ENCODE measurements around the gene HEATR5B. TPM values are rescaled to one million over a fixed set of nuclear protein-coding genes. Genes with fewer than 3 reads are reported as not detected.

Gene HEATR5B
- polyA plus RNA-seq, 2 donors, result 7.7 to 9.0 TPM

GRCh38 chr2:37080266-37080665 is 3.9 kb downstream of the HEATR5B start:
- Histone ChIP-seq H3K27ac (ENCODE audit: low read depth in 2 of 2, low read length in 1 of 2) (no peak overlapping the region), H3K27me3 (ENCODE audit: control insufficient read depth in 1 of 2, insufficient read depth in 2 of 2, low read length in 2 of 2) (no peaks in the 10 kb centered on the region), H3K4me3 (ENCODE audit: low read depth in 1 of 2, low read length in 2 of 2) (no peak overlapping the region), H3K4me1 (ENCODE audit: control insufficient read depth in 2 of 2, insufficient read depth in 2 of 2, low read length in 1 of 2) (peaks cover 0 to 6% of the 10 kb centered on the region in 2 donors), H3K36me3 (ENCODE audit: control insufficient read depth in 2 of 2, insufficient read depth in 2 of 2, low read length in 1 of 2) (peaks cover 2 to 6% of the 10 kb centered on the region in 2 donors), H3K9me3 (ENCODE audit: control insufficient read depth in 2 of 2, insufficient read depth in 1 of 2, low read depth in 1 of 2, low read length in 1 of 2) (no peaks in the 10 kb centered on the region)
- 68 to 82% methylated on average over 2 of the region's 2 CpGs for WGBS, 2 donors

- H3K27me3 ChIP-seq (ENCODE audit: control insufficient read depth in 1 of 2, insufficient read depth in 2 of 2, low read length in 2 of 2), result no peaks in the 10 kb centered on the region
- 93 to 99% methylated on average over 2 of the region's 2 CpGs for WGBS, 2 donors
- no peak overlapping the region for H3K4me3 ChIP-seq (ENCODE audit: low read depth in 1 of 2, low read length in 2 of 2)
- peaks cover 0 to 4% of the 10 kb centered on the region in 2 donors for H3K36me3 ChIP-seq (ENCODE audit: control insufficient read depth in 2 of 2, insufficient read depth in 2 of 2, low read length in 1 of 2)
- H3K9me3 ChIP-seq (ENCODE audit: control insufficient read depth in 2 of 2, insufficient read depth in 1 of 2, low read depth in 1 of 2, low read length in 1 of 2), result no peaks in the 10 kb centered on the region
- H3K4me1 ChIP-seq (ENCODE audit: control insufficient read depth in 2 of 2, insufficient read depth in 2 of 2, low read length in 1 of 2), result no peaks in the 10 kb centered on the region
- no peak overlapping the region for H3K27ac ChIP-seq (ENCODE audit: low read depth in 2 of 2, low read length in 1 of 2)
Measured at GRCh38 chr2:37070931-37071330, 13.2 kb downstream of the HEATR5B start.

GRCh38 chr2:37068686-37069085 is 15.5 kb downstream of the HEATR5B start:
- 84 to 86% methylated on average over 6 of the region's 6 CpGs for WGBS, 2 donors
- Histone ChIP-seq H3K27me3 (ENCODE audit: control insufficient read depth in 1 of 2, insufficient read depth in 2 of 2, low read length in 2 of 2) (no peaks in the 10 kb centered on the region), H3K9me3 (ENCODE audit: control insufficient read depth in 2 of 2, insufficient read depth in 1 of 2, low read depth in 1 of 2, low read length in 1 of 2) (no peaks in the 10 kb centered on the region), H3K36me3 (ENCODE audit: control insufficient read depth in 2 of 2, insufficient read depth in 2 of 2, low read length in 1 of 2) (peaks cover 6 to 8% of the 10 kb centered on the region in 2 donors), H3K4me3 (ENCODE audit: low read depth in 1 of 2, low read length in 2 of 2) (no peak overlapping the region), H3K4me1 (ENCODE audit: control insufficient read depth in 2 of 2, insufficient read depth in 2 of 2, low read length in 1 of 2) (no peaks in the 10 kb centered on the region), H3K27ac (ENCODE audit: low read depth in 2 of 2, low read length in 1 of 2) (no peak overlapping the region)

- 96 to 97% methylated on average over 5 of the region's 5 CpGs for WGBS, 2 donors
- no peak overlapping the region for H3K27ac ChIP-seq (ENCODE audit: low read depth in 2 of 2, low read length in 1 of 2)
- peaks cover 4 to 11% of the 10 kb centered on the region in 2 donors for H3K36me3 ChIP-seq (ENCODE audit: control insufficient read depth in 2 of 2, insufficient read depth in 2 of 2, low read length in 1 of 2)
- H3K27me3 ChIP-seq (ENCODE audit: control insufficient read depth in 1 of 2, insufficient read depth in 2 of 2, low read length in 2 of 2), result no peaks in the 10 kb centered on the region
- H3K9me3 ChIP-seq (ENCODE audit: control insufficient read depth in 2 of 2, insufficient read depth in 1 of 2, low read depth in 1 of 2, low read length in 1 of 2), result no peaks in the 10 kb centered on the region
- no peaks in the 10 kb centered on the region for H3K4me1 ChIP-seq (ENCODE audit: control insufficient read depth in 2 of 2, insufficient read depth in 2 of 2, low read length in 1 of 2)
- H3K4me3 ChIP-seq (ENCODE audit: low read depth in 1 of 2, low read length in 2 of 2), result no peak overlapping the region
Measured at GRCh38 chr2:37061776-37062175, 22.4 kb downstream of the HEATR5B start.

- H3K4me1 ChIP-seq (ENCODE audit: control insufficient read depth in 2 of 2, insufficient read depth in 2 of 2, low read length in 1 of 2), result no peaks in the 10 kb centered on the region
- peaks cover 4 to 14% of the 10 kb centered on the region in 2 donors for H3K36me3 ChIP-seq (ENCODE audit: control insufficient read depth in 2 of 2, insufficient read depth in 2 of 2, low read length in 1 of 2)
- H3K4me3 ChIP-seq (ENCODE audit: low read depth in 1 of 2, low read length in 2 of 2), result no peak overlapping the region
- H3K27ac ChIP-seq (ENCODE audit: low read depth in 2 of 2, low read length in 1 of 2), result no peak overlapping the region
- H3K9me3 ChIP-seq (ENCODE audit: control insufficient read depth in 2 of 2, insufficient read depth in 1 of 2, low read depth in 1 of 2, low read length in 1 of 2), result no peaks in the 10 kb centered on the region
- no peaks in the 10 kb centered on the region for H3K27me3 ChIP-seq (ENCODE audit: control insufficient read depth in 1 of 2, insufficient read depth in 2 of 2, low read length in 2 of 2)
Measured at GRCh38 chr2:37061013-37061711, 23.0 kb downstream of the HEATR5B start.

- H3K4me3 ChIP-seq (ENCODE audit: low read depth in 1 of 2, low read length in 2 of 2), result no peak overlapping the region
- H3K4me1 ChIP-seq (ENCODE audit: control insufficient read depth in 2 of 2, insufficient read depth in 2 of 2, low read length in 1 of 2), result no peaks in the 10 kb centered on the region
- WGBS, 2 donors, result 84 to 93% methylated on average over 7 of the region's 7 CpGs
- no peaks in the 10 kb centered on the region for H3K9me3 ChIP-seq (ENCODE audit: control insufficient read depth in 2 of 2, insufficient read depth in 1 of 2, low read depth in 1 of 2, low read length in 1 of 2)
- H3K27me3 ChIP-seq (ENCODE audit: control insufficient read depth in 1 of 2, insufficient read depth in 2 of 2, low read length in 2 of 2), result no peaks in the 10 kb centered on the region
- H3K36me3 ChIP-seq (ENCODE audit: control insufficient read depth in 2 of 2, insufficient read depth in 2 of 2, low read length in 1 of 2), result peaks cover 4 to 12% of the 10 kb centered on the region in 2 donors
- no peak overlapping the region for H3K27ac ChIP-seq (ENCODE audit: low read depth in 2 of 2, low read length in 1 of 2)
Measured at GRCh38 chr2:37060446-37060845, 23.7 kb downstream of the HEATR5B start.

- Histone ChIP-seq H3K36me3 (ENCODE audit: control insufficient read depth in 2 of 2, insufficient read depth in 2 of 2, low read length in 1 of 2) (peaks cover 4 to 12% of the 10 kb centered on the region in 2 donors), H3K4me1 (ENCODE audit: control insufficient read depth in 2 of 2, insufficient read depth in 2 of 2, low read length in 1 of 2) (no peaks in the 10 kb centered on the region), H3K27me3 (ENCODE audit: control insufficient read depth in 1 of 2, insufficient read depth in 2 of 2, low read length in 2 of 2) (no peaks in the 10 kb centered on the region), H3K27ac (ENCODE audit: low read depth in 2 of 2, low read length in 1 of 2) (no peak overlapping the region), H3K4me3 (ENCODE audit: low read depth in 1 of 2, low read length in 2 of 2) (no peak overlapping the region), H3K9me3 (ENCODE audit: control insufficient read depth in 2 of 2, insufficient read depth in 1 of 2, low read depth in 1 of 2, low read length in 1 of 2) (no peaks in the 10 kb centered on the region)
- WGBS, 2 donors, result 82 to 92% methylated on average over 3 of the region's 3 CpGs
Measured at GRCh38 chr2:37059841-37060240, 24.3 kb downstream of the HEATR5B start.

- Histone ChIP-seq H3K4me1 (ENCODE audit: control insufficient read depth in 2 of 2, insufficient read depth in 2 of 2, low read length in 1 of 2) (no peaks in the 10 kb centered on the region), H3K27ac (ENCODE audit: low read depth in 2 of 2, low read length in 1 of 2) (no peak overlapping the region), H3K4me3 (ENCODE audit: low read depth in 1 of 2, low read length in 2 of 2) (no peak overlapping the region), H3K27me3 (ENCODE audit: control insufficient read depth in 1 of 2, insufficient read depth in 2 of 2, low read length in 2 of 2) (no peaks in the 10 kb centered on the region), H3K36me3 (ENCODE audit: control insufficient read depth in 2 of 2, insufficient read depth in 2 of 2, low read length in 1 of 2) (peaks cover 3 to 4% of the 10 kb centered on the region in 2 donors), H3K9me3 (ENCODE audit: control insufficient read depth in 2 of 2, insufficient read depth in 1 of 2, low read depth in 1 of 2, low read length in 1 of 2) (no peaks in the 10 kb centered on the region)
- 88 to 90% methylated on average over 5 of the region's 5 CpGs for WGBS, 2 donors
Measured at GRCh38 chr2:37052600-37053332, 31.4 kb downstream of the HEATR5B start.

GRCh38 chr2:37039580-37039979 is 44.6 kb downstream of the HEATR5B start:
- H3K36me3 ChIP-seq (ENCODE audit: control insufficient read depth in 2 of 2, insufficient read depth in 2 of 2, low read length in 1 of 2), result peaks cover 0 to 4% of the 10 kb centered on the region in 2 donors
- no peaks in the 10 kb centered on the region for H3K4me1 ChIP-seq (ENCODE audit: control insufficient read depth in 2 of 2, insufficient read depth in 2 of 2, low read length in 1 of 2)
- no peak overlapping the region for H3K27ac ChIP-seq (ENCODE audit: low read depth in 2 of 2, low read length in 1 of 2)
- no peaks in the 10 kb centered on the region for H3K27me3 ChIP-seq (ENCODE audit: control insufficient read depth in 1 of 2, insufficient read depth in 2 of 2, low read length in 2 of 2)
- no peaks in the 10 kb centered on the region for H3K9me3 ChIP-seq (ENCODE audit: control insufficient read depth in 2 of 2, insufficient read depth in 1 of 2, low read depth in 1 of 2, low read length in 1 of 2)
- H3K4me3 ChIP-seq (ENCODE audit: low read depth in 1 of 2, low read length in 2 of 2), result no peak overlapping the region
- 89 to 92% methylated on average over 3 of the region's 3 CpGs for WGBS, 2 donors

GRCh38 chr2:37037771-37038170 is 46.4 kb downstream of the HEATR5B start:
- 87 to 92% methylated on average over 2 of the region's 2 CpGs for WGBS, 2 donors
- Histone ChIP-seq H3K27ac (ENCODE audit: low read depth in 2 of 2, low read length in 1 of 2) (no peak overlapping the region), H3K4me1 (ENCODE audit: control insufficient read depth in 2 of 2, insufficient read depth in 2 of 2, low read length in 1 of 2) (no peaks in the 10 kb centered on the region), H3K4me3 (ENCODE audit: low read depth in 1 of 2, low read length in 2 of 2) (no peak overlapping the region), H3K27me3 (ENCODE audit: control insufficient read depth in 1 of 2, insufficient read depth in 2 of 2, low read length in 2 of 2) (no peaks in the 10 kb centered on the region), H3K9me3 (ENCODE audit: control insufficient read depth in 2 of 2, insufficient read depth in 1 of 2, low read depth in 1 of 2, low read length in 1 of 2) (no peaks in the 10 kb centered on the region), H3K36me3 (ENCODE audit: control insufficient read depth in 2 of 2, insufficient read depth in 2 of 2, low read length in 1 of 2) (peaks cover 0 to 4% of the 10 kb centered on the region in 2 donors)

Data from esophagus (tissue), 2 donors.